ENCODE data around the gene DDI1.

Gene DDI1

GRCh38 chr11:104036588-104036987 is at the start of gene DDI1:
Gene DDI1, plus strand, starts transcription at chr11:104036640. Its CDS starts 183 bp downstream, at chr11:104036823.
- DNase-seq = no peak

- DNase-seq = peak in 2 of 3 experiments; percentile 11 to 58
Measured at GRCh38 chr11:103987629-103988594, 48.5 kb upstream of the DDI1 start.

- DNase-seq = no peak
Measured at GRCh38 chr11:103988595-103988969, 47.9 kb upstream of the DDI1 start.

GRCh38 chr11:103993507-103993906 is 42.9 kb upstream of the DDI1 start:
- DNase-seq = no peak

- DNase-seq = no peak
Measured at GRCh38 chr11:103994094-103994493, 42.3 kb upstream of the DDI1 start.

GRCh38 chr11:103994518-103994917 is 41.9 kb upstream of the DDI1 start:
- DNase-seq = no peak

GRCh38 chr11:103995896-103996295 is 40.5 kb upstream of the DDI1 start:
- no peak for DNase-seq

- no peak for DNase-seq
Measured at GRCh38 chr11:103997082-103997481, 39.4 kb upstream of the DDI1 start.

GRCh38 chr11:103998826-103999508 is 37.5 kb upstream of the DDI1 start:
- no peak for DNase-seq

GRCh38 chr11:104000798-104001197 is 35.6 kb upstream of the DDI1 start:
- DNase-seq = no peak

- no peak for DNase-seq
Measured at GRCh38 chr11:104001561-104002056, 34.8 kb upstream of the DDI1 start.

GRCh38 chr11:104003491-104003890 is 32.9 kb upstream of the DDI1 start:
- no peak for DNase-seq

GRCh38 chr11:104005234-104005855 is 31.1 kb upstream of the DDI1 start:
- DNase-seq = no peak

- DNase-seq = no peak
Measured at GRCh38 chr11:104009744-104010143, 26.7 kb upstream of the DDI1 start.

- DNase-seq = no peak
Measured at GRCh38 chr11:104011044-104011443, 25.4 kb upstream of the DDI1 start.

GRCh38 chr11:104015649-104016415 is 20.6 kb upstream of the DDI1 start:
- no peak for DNase-seq

GRCh38 chr11:104024572-104024971 is 11.9 kb upstream of the DDI1 start:
- DNase-seq = no peak

GRCh38 chr11:104028476-104029263 is 7.8 kb upstream of the DDI1 start:
- DNase-seq = no peak

- no peak for DNase-seq
Measured at GRCh38 chr11:104033134-104033533, 3.3 kb upstream of the DDI1 start.

GRCh38 chr11:104033561-104033960 is 2.9 kb upstream of the DDI1 start:
- no peak for DNase-seq

GRCh38 chr11:104036995-104037394 is 555 bp downstream of the DDI1 start:
- no peak for DNase-seq

- peak in 1 of 3 experiments; percentile 13 for DNase-seq
Measured at GRCh38 chr11:104041792-104042191, 5.4 kb downstream of the DDI1 start.
